Posterior cingulate gyrus (tissue), 11 donors: ENCODE measurements around the gene MYO7B.
A peak's percentile ranks its signal among the peaks of the same experiment; 100 is the strongest.
"Not testable (repeated sequence)": the region's sequence is repeated elsewhere in the genome, so short reads cannot be mapped to it uniquely, and the experiment has no call there.

Experiments used
- DNase-seq, 10 donors: peaks; one replicate each; pipeline versions ENCODE4 v3.0.0 to v3.0.0-alpha.2; 2020 to 2021; ENCODE audit warnings: mixed read lengths in 3 of 10
- intact Hi-C: fragments of 100-400 bp; cut with DNase I; formaldehyde crosslinking; loops from one replicate; pipeline ENCODE4 v1.15.1; 2023

The MYO7B gene

GRCh38 chr2:127523269-127523939, 12.1 kb upstream of the MYO7B start:
- no peak for DNase-seq

GRCh38 chr2:127524198-127524834, 11.2 kb upstream of the MYO7B start:
- DNase-seq, intact Hi-C loops: not testable (repeated sequence)

More at GRCh38 chr2:127523269-127523939, 12.1 kb upstream of the MYO7B start:
- intact Hi-C loops: no loop called here

GRCh38 chr2:127525691-127526131, 9.8 kb upstream of the MYO7B start:
- intact Hi-C loops: loop anchor here (1.0 to 5.0 kb wide), 3 partner anchors 122 to 176 kb away; partner anchors contain the start of genes GPR17 and SFT2D3
- no peak for DNase-seq

- intact Hi-C loops: loop anchor here (1.0 to 5.0 kb wide), 3 partner anchors 121 to 175 kb away; partner anchors contain the start of genes GPR17 and SFT2D3
- peak; percentile 91 to 99 (median 94) for DNase-seq
Observed at GRCh38 chr2:127526132-127527000, 9.1 kb upstream of the MYO7B start, which contains the start of gene IWS1. IWS1 (minus strand) TSS chr2:127526489; CDS start chr2:127526208, 281 bp downstream.

- intact Hi-C loops: loop anchor here (5.0 kb wide), 1 partner anchor 120 kb away; the partner anchor contains the start of gene GPR17
- no peak for DNase-seq
Observed at GRCh38 chr2:127527001-127527804, 8.3 kb upstream of the MYO7B start.

- DNase-seq: no peak
- intact Hi-C loops: loop anchor here (5.0 kb wide), 1 partner anchor 119 kb away; the partner anchor contains the start of gene GPR17
Observed at GRCh38 chr2:127528487-127528886, 7.0 kb upstream of the MYO7B start.

GRCh38 chr2:127529416-127529815, 6.1 kb upstream of the MYO7B start:
- not testable (repeated sequence) for DNase-seq
- intact Hi-C loops: loop anchor here (5.0 kb wide), 1 partner anchor 118 kb away; the partner anchor contains the start of gene GPR17

- intact Hi-C loops: no loop called here
- DNase-seq: no peak
Observed at GRCh38 chr2:127530245-127531140, 5.0 kb upstream of the MYO7B start.

GRCh38 chr2:127531221-127531648, 4.2 kb upstream of the MYO7B start:
- no peak for DNase-seq
- intact Hi-C loops: no loop called here

- intact Hi-C loops: no loop called here
- no peak for DNase-seq
Observed at GRCh38 chr2:127532296-127532695, 3.2 kb upstream of the MYO7B start.

- no peak for DNase-seq
- intact Hi-C loops: no loop called here
Observed at GRCh38 chr2:127535918-127536317, 435 bp downstream of the MYO7B start.

GRCh38 chr2:127536707-127537541, 1.4 kb downstream of the MYO7B start:
- DNase-seq: no peak
- intact Hi-C loops: no loop called here

- intact Hi-C loops: no loop called here
- no peak for DNase-seq
Observed at GRCh38 chr2:127537644-127538043, 2.2 kb downstream of the MYO7B start.

- no peak for DNase-seq
Observed at GRCh38 chr2:127541809-127542208, 6.3 kb downstream of the MYO7B start.

GRCh38 chr2:127542231-127542630, 6.7 kb downstream of the MYO7B start:
- no peak for DNase-seq
- intact Hi-C loops: no loop called here

More at GRCh38 chr2:127541809-127542208, 6.3 kb downstream of the MYO7B start:
- intact Hi-C loops: no loop called here

GRCh38 chr2:127543013-127543501, 7.6 kb downstream of the MYO7B start:
- intact Hi-C loops, DNase-seq: not testable (repeated sequence)

GRCh38 chr2:127545189-127545588, 9.7 kb downstream of the MYO7B start:
- DNase-seq: no peak

GRCh38 chr2:127545796-127546195, 10.3 kb downstream of the MYO7B start:
- intact Hi-C loops: no loop called here
- DNase-seq: no peak

More at GRCh38 chr2:127545189-127545588, 9.7 kb downstream of the MYO7B start:
- intact Hi-C loops: no loop called here
